H1 (cell line): Measurements from ENCODE around the gene POLR1C. TPM values are rescaled to one million over a fixed set of nuclear protein-coding genes. Genes with fewer than 3 reads are reported as not detected.

ENCODE experiments used
- CTCF ChIA-PET: fragments of 300-600 bp; sonication (Branson Sonifier 250); formaldehyde crosslinking; loops from one replicate; lab custom pipeline; 2021; ENCODE audit not compliant: partially characterized antibody; lab: Charles Lee
- POLR2A ChIA-PET: fragments of 300-600 bp; sonication (Branson Sonifier 250); formaldehyde crosslinking; loops from one replicate; lab custom pipeline; 2021; ENCODE audit warnings: inconsistent platforms; ENCODE audit not compliant: partially characterized antibody; lab: Charles Lee
- DNase-seq, 2 experiments: peaks; one replicate each; pipeline versions ENCODE4 v3.0.0 to v3.0.0-alpha.2; 2010 to 2022; ENCODE audit warnings: low spot score in 2 of 2, low read depth in 1 of 2, mixed read lengths in 1 of 2
- FAIRE-seq: peaks from 2 replicates; lab custom pipeline; 2011; peaks lifted over from hg19 to GRCh38; lab: Jason Lieb, UNC
- H2AFZ ChIP-seq: 2 replicates; pipeline ENCODE4 v1.8.1; 2012; ENCODE audit warnings: low read length, inconsistent platforms
- H2AK5ac ChIP-seq: 2 replicates; pipeline ENCODE4 v1.6.1; 2013; ENCODE audit warnings: low read depth, low read length
- H2BK120ac ChIP-seq: replicated peaks from 2 replicates; pipeline ENCODE3; 2013; ENCODE audit warnings: low read depth, low read length, inconsistent platforms
- H2BK12ac ChIP-seq: 2 replicates; pipeline ENCODE4 v1.6.1; 2013; ENCODE audit warnings: low read depth, low read length
- H2BK15ac ChIP-seq: 2 replicates; pipeline ENCODE4 v1.6.1; 2013; ENCODE audit warnings: low read length
- H2BK20ac ChIP-seq: 2 replicates; pipeline ENCODE4 v1.6.1; 2013; ENCODE audit warnings: low read length
- H2BK5ac ChIP-seq: 2 replicates; pipeline ENCODE4 v1.6.1; 2013; ENCODE audit warnings: low read depth, low read length
- H3K14ac ChIP-seq: 2 replicates; pipeline ENCODE4 v1.6.1; 2013; ENCODE audit warnings: inconsistent platforms; ENCODE audit not compliant: insufficient read length
- H3K18ac ChIP-seq: 2 replicates; pipeline ENCODE4 v1.6.1; 2013; ENCODE audit warnings: low read length; ENCODE audit errors: extremely low read depth
- H3K23ac ChIP-seq: 2 replicates; pipeline ENCODE4 v1.6.1; 2013; ENCODE audit warnings: inconsistent platforms; ENCODE audit not compliant: insufficient read length
- H3K23me2 ChIP-seq: 2 replicates; pipeline ENCODE4 v1.6.1; 2013; ENCODE audit warnings: low read depth, low read length
- H3K27ac ChIP-seq: 2 replicates; pipeline ENCODE4 v1.6.1; 2011; ENCODE audit warnings: low read depth, low read length, inconsistent platforms
- H3K27me3 ChIP-seq, 4 experiments: replicated peaks in 1 of 4; 1 replicate in 1 of 4; 2 replicates in 3 of 4; pipeline versions ENCODE4 v1.6.1 to v1.8.1; 2011 to 2013; ENCODE audit warnings: low read length in 3 of 4, mild to moderate bottlenecking in 3 of 4, inconsistent platforms in 2 of 4, mixed read lengths in 2 of 4, moderate library complexity in 1 of 4; ENCODE audit not compliant: control insufficient read depth in 3 of 4, insufficient read depth in 3 of 4; ENCODE audit errors: extremely low read depth in 1 of 4
- H3K36me3 ChIP-seq, 4 experiments: 2 replicates each; pipeline versions ENCODE4 v1.6.1 to v1.8.1; 2011 to 2013; ENCODE audit warnings: mild to moderate bottlenecking in 4 of 4, low read length in 3 of 4, moderate library complexity in 2 of 4, control low read depth in 1 of 4, inconsistent platforms in 1 of 4; ENCODE audit not compliant: insufficient read depth in 4 of 4, control insufficient read depth in 2 of 4
- H3K4ac ChIP-seq: replicated peaks from 2 replicates; pipeline ENCODE3; 2013; ENCODE audit warnings: low read length, low read depth, mixed read lengths, inconsistent platforms; ENCODE audit not compliant: insufficient read length
- H3K4me1 ChIP-seq, 4 experiments: replicated peaks in 1 of 4; 1 replicate in 1 of 4; 2 replicates in 3 of 4; pipeline versions ENCODE4 v1.6.1 to v1.8.1; 2011 to 2013; ENCODE audit warnings: low read length in 3 of 4, inconsistent platforms in 2 of 4, mixed read lengths in 1 of 4; ENCODE audit not compliant: insufficient read depth in 4 of 4, control insufficient read depth in 3 of 4
- H3K4me2 ChIP-seq, 2 experiments: 2 replicates each; pipeline versions ENCODE4 v1.6.1 to v1.8.1; 2011 to 2013; ENCODE audit warnings: low read depth in 2 of 2, low read length in 2 of 2, control low read depth in 1 of 2, inconsistent platforms in 1 of 2, mild to moderate bottlenecking in 1 of 2; ENCODE audit not compliant: insufficient read depth in 1 of 2
- H3K4me3 ChIP-seq, 4 experiments: fragments of 200-600, 300-600 bp in 1 of 4; sonication (generic), shearing (Covaris generic), sonication (Bioruptor Twin) in 1 of 4; 2 replicates each; pipeline versions ENCODE4 v1.5.1 to v1.8.1; 2011 to 2016; ENCODE audit warnings: low read length in 4 of 4, low read depth in 3 of 4, control low read depth in 2 of 4, inconsistent platforms in 2 of 4, mild to moderate bottlenecking in 2 of 4, mixed read lengths in 1 of 4, moderate library complexity in 1 of 4; ENCODE audit not compliant: insufficient read depth in 2 of 4; ENCODE audit errors: extremely low read depth in 1 of 4
- H3K56ac ChIP-seq: replicated peaks from 2 replicates; pipeline ENCODE3; 2013; ENCODE audit warnings: low read depth, mild to moderate bottlenecking, mixed read lengths, low read length, inconsistent platforms; ENCODE audit not compliant: insufficient read length
- H3K79me1 ChIP-seq: 2 replicates; pipeline ENCODE4 v1.6.1; 2013; ENCODE audit warnings: low read depth, low read length, control low read depth
- H3K79me2 ChIP-seq, 2 experiments: 2 replicates each; pipeline versions ENCODE4 v1.6.1 to v1.8.1; 2012 to 2013; ENCODE audit warnings: low read length in 2 of 2, mild to moderate bottlenecking in 2 of 2, inconsistent platforms in 1 of 2; ENCODE audit not compliant: insufficient read depth in 2 of 2, control insufficient read depth in 1 of 2
- H3K9ac ChIP-seq, 4 experiments: replicated peaks in 1 of 4; 1 replicate in 1 of 4; 2 replicates in 3 of 4; pipeline versions ENCODE4 v1.6.1 to v1.8.1; 2011 to 2013; ENCODE audit warnings: low read depth in 3 of 4, low read length in 3 of 4, control low read depth in 2 of 4, mild to moderate bottlenecking in 2 of 4, moderate library complexity in 2 of 4, inconsistent platforms in 1 of 4; ENCODE audit errors: extremely low read depth in 1 of 4
- H3K9me3 ChIP-seq, 2 experiments: 2 replicates each; pipeline versions ENCODE4 v1.6.1 to v1.8.1; 2012 to 2013; ENCODE audit warnings: mild to moderate bottlenecking in 2 of 2, moderate library complexity in 2 of 2, control low read depth in 1 of 2, inconsistent platforms in 1 of 2, low read depth in 1 of 2, low read length in 1 of 2, mixed read lengths in 1 of 2; ENCODE audit not compliant: insufficient read depth in 2 of 2
- H4K20me1 ChIP-seq, 2 experiments: replicated peaks in 1 of 2; 2 replicates each; pipeline versions ENCODE3 to v1.8.1; 2011 to 2013; ENCODE audit warnings: inconsistent platforms in 2 of 2, low read length in 2 of 2, mild to moderate bottlenecking in 1 of 2; ENCODE audit not compliant: insufficient read depth in 2 of 2, control insufficient read depth in 1 of 2
- H4K5ac ChIP-seq: 2 replicates; pipeline ENCODE4 v1.6.1; 2013; ENCODE audit warnings: low read length, low read depth, mixed read lengths, inconsistent platforms; ENCODE audit not compliant: insufficient read length
- H4K8ac ChIP-seq: 2 replicates; pipeline ENCODE4 v1.8.0; 2013; ENCODE audit warnings: mild to moderate bottlenecking, moderate library complexity, low read length, inconsistent platforms; ENCODE audit not compliant: insufficient read depth; ENCODE audit errors: extremely low read depth
- H4K91ac ChIP-seq: replicated peaks from 2 replicates; pipeline ENCODE3; 2013; ENCODE audit warnings: low read length, mixed read lengths, inconsistent platforms; ENCODE audit not compliant: insufficient read length
- CBX8 ChIP-seq: fragments of 300-800, 300-1000 bp; sonication (generic); IDR thresholded peaks from 2 replicates; pipeline ENCODE4 v1.7.1; 2016; ENCODE audit warnings: low read depth, low read length, borderline replicate concordance
- CEBPB ChIP-seq: IDR thresholded peaks from 2 replicates; pipeline ENCODE4 v1.6.1; 2012; ENCODE audit warnings: low read depth, low read length
- JUN ChIP-seq: IDR thresholded peaks from 2 replicates; pipeline ENCODE4 v1.6.1; 2011; ENCODE audit warnings: low read depth, mild to moderate bottlenecking, improper control_type of control experiment, low read length
- SP4 ChIP-seq: IDR thresholded peaks from 2 replicates; pipeline ENCODE4 v1.6.1; 2012; ENCODE audit warnings: low read length, inconsistent platforms
- SUZ12 ChIP-seq: fragments of 200-600 bp; sonication (generic); IDR thresholded peaks from 2 replicates; pipeline ENCODE4 v1.6.1; 2012; ENCODE audit warnings: mild to moderate bottlenecking, inconsistent platforms, low read length, moderate library complexity, mixed read lengths
- WGBS, 2 experiments: shearing (Covaris generic) in 1 of 2; methylation state at CpG; one replicate each; pipeline versions ENCODE4 v1.1.6 to v1.1.7; 2013 to 2015; ENCODE audit warnings: low lambda C conversion rate in 2 of 2, mixed read lengths in 2 of 2, inconsistent platforms in 1 of 2, low coverage in 1 of 2, missing lambda C conversion rate in 1 of 2; ENCODE audit not compliant: insufficient replicate concordance in 2 of 2, insufficient coverage in 1 of 2, insufficient read length in 1 of 2; ENCODE audit errors: extremely low coverage in 1 of 2, missing lambda C conversion rate in 1 of 2; 5-methylcytosine and 5-hydroxymethylcytosine counted together
- polyA plus RNA-seq, 7 experiments: library from polyadenylated mRNA; depleted of rRNA in 3 of 7; stranded (reverse) in 5 of 7; unstranded in 2 of 7; fragments of >200 nt in 5 of 7; fragments of 200-250 nt in 2 of 7; gene quantifications; 1 replicate in 5 of 7; 2 replicates in 1 of 7; 4 replicates in 1 of 7; pipeline versions ENCODE4 v1.2.1 to v1.2.3, GENCODE V29; 2011 to 2013; ENCODE audit warnings: missing spikeins in 2 of 7, mixed read lengths in 2 of 7
- total RNA-seq: library from RNA; stranded (reverse); fragmentation: NEBNext Ultra II Directional; extraction: Animal tissue kit (Norgen Biotek cat#: 25700); gene quantifications from 2 replicates; pipeline ENCODE4 v1.2.1, GENCODE V29; 2021

The POLR1C gene
- total and polyA plus RNA-seq, 2 of the 8 experiments (the other 6 are each of a cell fraction or from before 2014, with no cell fraction given), result 42.9 to 49.6 TPM

DNA sequence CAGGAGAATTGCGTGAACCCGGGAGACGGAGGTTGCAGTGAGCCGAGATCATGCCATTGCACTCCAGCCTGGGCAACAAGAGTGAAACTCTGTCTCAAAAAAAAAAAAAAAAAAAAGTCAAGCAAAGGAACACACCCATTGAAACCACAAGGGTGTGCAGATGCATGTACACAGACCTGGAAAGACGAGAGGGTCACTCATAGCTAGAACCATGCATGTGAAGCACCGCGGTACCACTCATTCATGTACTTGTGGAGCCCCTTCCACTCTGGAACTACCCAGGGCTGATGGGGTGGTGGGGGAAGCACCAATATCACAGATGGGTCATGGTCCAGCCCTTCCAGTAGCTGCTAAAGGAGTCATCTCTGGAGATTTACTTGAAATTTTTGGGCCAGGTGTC, 46.9 kb upstream of the POLR1C start:
- H2BK15ac ChIP-seq, result no peak overlapping the region

More for the DNA sequence above, 46.9 kb upstream of the POLR1C start:
- Histone ChIP-seq H3K23me2 (no peaks in the 10 kb centered on the region), H4K5ac (no peak overlapping the region), H4K20me1 (no peaks in the 10 kb centered on the region), H4K91ac (no peak overlapping the region), H3K9ac (no peak overlapping the region), H2BK12ac (peak overlapping the region; percentile 85; the same call in 1 of the 2 replicates), H2AK5ac (no peak overlapping the region), H3K56ac (no peak overlapping the region), H2BK120ac (no peak overlapping the region), H3K27me3 (no peaks in the 10 kb centered on the region), H3K23ac (no peak overlapping the region), H3K4ac (no peak overlapping the region), H3K27ac (no peak overlapping the region), H3K79me1 (no peaks in the 10 kb centered on the region), H3K79me2 (no peaks in the 10 kb centered on the region), H3K18ac (no peak overlapping the region), H4K8ac (no peak overlapping the region), H2BK5ac (no peak overlapping the region), H3K36me3 (no peaks in the 10 kb centered on the region), H2BK20ac (no peak overlapping the region), H3K4me1 (peaks cover 0 to 8% (median 5%) of the 10 kb centered on the region in 4 experiments; a peak in 4 of 7 replicates), H3K9me3 (no peaks in the 10 kb centered on the region), H3K14ac (no peak overlapping the region), H3K4me2 (no peak overlapping the region), H2AFZ (no peak overlapping the region), H3K4me3 (no peak overlapping the region)
- POLR2A ChIA-PET, result interaction anchor here (0.8 to 1.4 kb wide), 3 partner anchors 9 to 26 kb away, joined by 3 to 4 read pairs (median 3); no protein-coding TSS in a partner anchor
- TF ChIP-seq CBX8, result no peak
- no peak for TF ChIP-seq CEBPB
- TF ChIP-seq SP4, result no peak
- TF ChIP-seq SUZ12, result no peak
- no peak for TF ChIP-seq JUN
- FAIRE-seq, result no peak
- CTCF ChIA-PET, result interaction anchor here (0.6 to 32.9 kb wide), 5 partner anchors 10 to 179 kb away, joined by 3 to 536 read pairs (median 5); partner anchors contain the start of gene LRRC73
- no peak for DNase-seq
- 97% methylated on average over 7 of the region's 7 CpGs; no CpG with 5 or more reads in 1 of the 2 experiments for WGBS, 2 experiments
